ENCODE results near the gene KCNMA1. TPM values are rescaled to one million over a fixed set of nuclear protein-coding genes. Genes with fewer than 3 reads are reported as not detected.

Gene KCNMA1
- total RNA-seq, 4 donors from 2014 or later, result 68.4 to 170 (median 119) TPM

DNA sequence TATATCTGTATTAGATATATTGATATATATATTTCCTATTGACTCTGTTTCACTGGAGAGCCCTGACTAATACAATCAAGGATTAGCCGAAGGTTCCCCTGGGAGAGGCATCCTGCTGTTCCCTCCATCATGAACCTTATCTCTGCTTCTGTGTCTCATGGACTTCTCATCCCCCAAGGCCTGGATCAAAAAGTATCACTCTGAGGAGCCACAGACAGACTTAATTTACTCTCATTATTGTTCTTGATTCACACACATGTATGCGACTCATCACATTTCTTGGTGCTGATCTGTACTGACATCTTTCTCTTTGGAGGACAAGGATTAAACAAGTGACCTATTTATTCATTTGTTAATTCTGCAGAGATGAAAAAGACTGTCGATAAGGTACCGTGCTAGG is 550.2 kb downstream of the KCNMA1 start:
- H3K4me1 ChIP-seq, result peaks cover 0 to 11% (median 0%) of the 10 kb centered on the region in 4 donors
- TF ChIP-seq, protein P1, sequence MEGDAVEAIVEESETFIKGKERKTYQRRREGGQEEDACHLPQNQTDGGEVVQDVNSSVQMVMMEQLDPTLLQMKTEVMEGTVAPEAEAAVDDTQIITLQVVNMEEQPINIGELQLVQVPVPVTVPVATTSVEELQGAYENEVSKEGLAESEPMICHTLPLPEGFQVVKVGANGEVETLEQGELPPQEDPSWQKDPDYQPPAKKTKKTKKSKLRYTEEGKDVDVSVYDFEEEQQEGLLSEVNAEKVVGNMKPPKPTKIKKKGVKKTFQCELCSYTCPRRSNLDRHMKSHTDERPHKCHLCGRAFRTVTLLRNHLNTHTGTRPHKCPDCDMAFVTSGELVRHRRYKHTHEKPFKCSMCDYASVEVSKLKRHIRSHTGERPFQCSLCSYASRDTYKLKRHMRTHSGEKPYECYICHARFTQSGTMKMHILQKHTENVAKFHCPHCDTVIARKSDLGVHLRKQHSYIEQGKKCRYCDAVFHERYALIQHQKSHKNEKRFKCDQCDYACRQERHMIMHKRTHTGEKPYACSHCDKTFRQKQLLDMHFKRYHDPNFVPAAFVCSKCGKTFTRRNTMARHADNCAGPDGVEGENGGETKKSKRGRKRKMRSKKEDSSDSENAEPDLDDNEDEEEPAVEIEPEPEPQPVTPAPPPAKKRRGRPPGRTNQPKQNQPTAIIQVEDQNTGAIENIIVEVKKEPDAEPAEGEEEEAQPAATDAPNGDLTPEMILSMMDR (IDR thresholded peaks at IDR 0.05), result no peak
- TF ChIP-seq POLR2A (IDR thresholded peaks at IDR 0.05), result no peak
- no peak overlapping the region for H3K27ac ChIP-seq
- no peak for DNase-seq
- no peaks in the 10 kb centered on the region for H3K27me3 ChIP-seq
- H3K36me3 ChIP-seq, result no peaks in the 10 kb centered on the region
- no peaks in the 10 kb centered on the region for H3K9me3 ChIP-seq
- WGBS, 2 donors (ENCODE audit: low coverage in 1 of 2), result 94 to 100% methylated on average over 3 to 4 of the region's 4 CpGs
- in situ Hi-C loops (cut with MboI; ENCODE audit: low pct_ligation_motif_present in 1 of 4, low pct_unique_long_range_greater_than_20kb in 1 of 4, low sequenced_read_pairs in 3 of 4), result no loop called here
- intact Hi-C loops (cut with DNase I; ENCODE audit: low total_unique reads), result no loop called here
- no peak overlapping the region for H3K4me3 ChIP-seq

GRCh38 chr10:77086081-77086480 is 551.5 kb downstream of the KCNMA1 start:
- no peaks in the 10 kb centered on the region for H3K9me3 ChIP-seq
- no peak overlapping the region for H3K4me3 ChIP-seq
- TF ChIP-seq POLR2AphosphoS5 (IDR thresholded peaks at IDR 0.05) (no peak), EP300 (IDR thresholded peaks at IDR 0.05; ENCODE audit: low read depth) (no peak), POLR2A (IDR thresholded peaks at IDR 0.05) (no peak)
- TF ChIP-seq, protein P1 (IDR thresholded peaks at IDR 0.05), result no peak
- no peak for DNase-seq
- H3K27me3 ChIP-seq, result no peaks in the 10 kb centered on the region
- no peak overlapping the region for H3K27ac ChIP-seq
- peaks cover 0 to 11% (median 1%) of the 10 kb centered on the region in 4 donors for H3K4me1 ChIP-seq
- in situ Hi-C loops (cut with MboI; ENCODE audit: low pct_ligation_motif_present in 1 of 4, low pct_unique_long_range_greater_than_20kb in 1 of 4, low sequenced_read_pairs in 3 of 4) (no loop called here), intact Hi-C loops (cut with DNase I; ENCODE audit: low total_unique reads) (no loop called here)
- no peaks in the 10 kb centered on the region for H3K36me3 ChIP-seq
- WGBS, 2 donors (ENCODE audit: low coverage in 1 of 2), result 90% methylated on average over 1 of the region's 1 CpG; no CpG with 5 or more reads in 1 of the 2 donors

- H3K27me3 ChIP-seq, result no peaks in the 10 kb centered on the region
- no peaks in the 10 kb centered on the region for H3K36me3 ChIP-seq
- no peak overlapping the region for H3K4me3 ChIP-seq
- in situ Hi-C loops (cut with MboI; ENCODE audit: low pct_ligation_motif_present in 1 of 4, low pct_unique_long_range_greater_than_20kb in 1 of 4, low sequenced_read_pairs in 3 of 4), result no loop called here
- no peaks in the 10 kb centered on the region for H3K9me3 ChIP-seq
- TF ChIP-seq EP300 (IDR thresholded peaks at IDR 0.05; ENCODE audit: low read depth) (no peak), POLR2AphosphoS5 (IDR thresholded peaks at IDR 0.05) (peak in 1 of 3 donors; percentile 41)
- intact Hi-C loops (cut with DNase I; ENCODE audit: low total_unique reads), result no loop called here
- DNase-seq, result no peak
- peaks cover 0 to 12% (median 1%) of the 10 kb centered on the region in 4 donors for H3K4me1 ChIP-seq
- H3K27ac ChIP-seq, result peak overlapping the region in 3 of 4 donors; percentile 12 to 72 (median 72)
- 71 to 75% methylated on average over 4 of the region's 4 CpGs for WGBS, 2 donors (ENCODE audit: low coverage in 1 of 2)
Measured at GRCh38 chr10:77085344-77085743, 552.3 kb downstream of the KCNMA1 start.

- Histone ChIP-seq H3K36me3 (no peaks in the 10 kb centered on the region), H3K4me3 (no peak overlapping the region), H3K27me3 (no peaks in the 10 kb centered on the region), H3K27ac (peak overlapping the region in 3 of 4 donors; percentile 12 to 72 (median 72)), H3K4me1 (peaks cover 0 to 14% (median 1%) of the 10 kb centered on the region in 4 donors), H3K9me3 (no peaks in the 10 kb centered on the region)
- in situ Hi-C loops (cut with MboI; ENCODE audit: low pct_ligation_motif_present in 1 of 4, low pct_unique_long_range_greater_than_20kb in 1 of 4, low sequenced_read_pairs in 3 of 4) (no loop called here), intact Hi-C loops (cut with DNase I; ENCODE audit: low total_unique reads) (no loop called here)
- TF ChIP-seq POLR2AphosphoS5 (IDR thresholded peaks at IDR 0.05), result peak in 2 of 3 donors; percentile 44 to 69
- no peak for TF ChIP-seq POLR2A (IDR thresholded peaks at IDR 0.05)
- peak; percentile 19 for TF ChIP-seq EP300 (IDR thresholded peaks at IDR 0.05; ENCODE audit: low read depth)
- TF ChIP-seq, protein P1 (IDR thresholded peaks at IDR 0.05), result no peak
- 63 to 73% methylated on average over 1 to 12 of the region's 12 CpGs for WGBS, 2 donors (ENCODE audit: low coverage in 1 of 2)
- peak; percentile 20 for DNase-seq
Measured at GRCh38 chr10:77084431-77085144, 553.0 kb downstream of the KCNMA1 start.
